HL-60 (cell line): ENCODE results near the gene SFXN5.

Experiments used
- DNase-seq, 2 experiments: peaks; one replicate each; pipeline ENCODE4 v3.0.0-alpha.2; 2010 to 2020; ENCODE audit warnings: low read depth in 1 of 2, low spot score in 1 of 2
- H3K27ac ChIP-seq: fragments of 250-450 bp; sonication (Bioruptor Pico); replicated peaks from 2 replicates; pipeline ENCODE4 v1.5.1; 2020; ENCODE audit warnings: mild to moderate bottlenecking, moderate library complexity
- H3K27me3 ChIP-seq: fragments of 250-450 bp; sonication (Bioruptor Pico); 2 replicates; pipeline ENCODE4 v1.5.1; 2021; ENCODE audit warnings: mild to moderate bottlenecking, moderate library complexity; ENCODE audit not compliant: insufficient read depth, poor library complexity, severe bottlenecking
- H3K4me3 ChIP-seq: replicated peaks from 2 replicates; pipeline ENCODE4 v1.5.1; 2011; ENCODE audit warnings: mild to moderate bottlenecking, control low read depth, low read length; ENCODE audit not compliant: insufficient read depth
- GABPA ChIP-seq: IDR thresholded peaks from 2 replicates; pipeline ENCODE4 v1.6.1; 2012; ENCODE audit warnings: low read depth
- POLR2AphosphoS5 ChIP-seq: IDR thresholded peaks from 2 replicates; pipeline ENCODE4 v1.6.1; 2012; ENCODE audit warnings: low read depth
- SPI1 ChIP-seq: IDR thresholded peaks from 2 replicates; pipeline ENCODE4 v1.6.1; 2012; ENCODE audit warnings: low read depth, mild to moderate bottlenecking, borderline replicate concordance
- TF ChIP-seq, protein P1 (sequence below): IDR thresholded peaks from 2 replicates; pipeline ENCODE4 v1.6.1; 2012; ENCODE audit warnings: low read depth; ENCODE audit not compliant: insufficient replicate concordance
- TF ChIP-seq, protein P2 (sequence below): IDR thresholded peaks from one replicate; pipeline ENCODE4 v1.5.1; 2011; ENCODE audit warnings: low read length, control low read depth, inconsistent platforms; ENCODE audit not compliant: insufficient read depth

SFXN5 gene

DNA sequence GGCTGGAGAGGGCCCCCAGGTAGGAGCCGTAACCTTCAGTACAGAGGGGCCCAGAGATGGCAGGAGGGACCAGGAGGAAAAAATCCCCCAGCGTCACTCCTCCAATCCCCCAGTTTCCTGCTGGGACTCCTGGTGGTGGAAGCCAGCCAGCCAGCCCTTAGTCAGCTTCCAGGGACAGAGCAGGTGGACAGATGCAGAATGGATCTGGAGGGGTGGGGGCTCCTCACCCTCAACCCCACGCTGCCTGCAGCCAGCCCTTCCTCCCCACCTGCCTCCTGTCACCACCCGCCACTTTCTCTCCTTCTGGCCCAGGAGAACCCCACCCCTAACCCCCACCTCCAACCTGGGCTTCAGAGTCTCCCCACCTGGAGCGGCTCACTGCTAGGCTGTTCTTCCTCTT lies 133.1 kb downstream of the SFXN5 start:
- Histone ChIP-seq H3K27ac (no peak overlapping the region), H3K27me3 (no peaks in the 10 kb centered on the region), H3K4me3 (no peak overlapping the region)
- TF ChIP-seq POLR2AphosphoS5 (no peak), SPI1 (no peak), GABPA (no peak)
- TF ChIP-seq, protein P1, sequence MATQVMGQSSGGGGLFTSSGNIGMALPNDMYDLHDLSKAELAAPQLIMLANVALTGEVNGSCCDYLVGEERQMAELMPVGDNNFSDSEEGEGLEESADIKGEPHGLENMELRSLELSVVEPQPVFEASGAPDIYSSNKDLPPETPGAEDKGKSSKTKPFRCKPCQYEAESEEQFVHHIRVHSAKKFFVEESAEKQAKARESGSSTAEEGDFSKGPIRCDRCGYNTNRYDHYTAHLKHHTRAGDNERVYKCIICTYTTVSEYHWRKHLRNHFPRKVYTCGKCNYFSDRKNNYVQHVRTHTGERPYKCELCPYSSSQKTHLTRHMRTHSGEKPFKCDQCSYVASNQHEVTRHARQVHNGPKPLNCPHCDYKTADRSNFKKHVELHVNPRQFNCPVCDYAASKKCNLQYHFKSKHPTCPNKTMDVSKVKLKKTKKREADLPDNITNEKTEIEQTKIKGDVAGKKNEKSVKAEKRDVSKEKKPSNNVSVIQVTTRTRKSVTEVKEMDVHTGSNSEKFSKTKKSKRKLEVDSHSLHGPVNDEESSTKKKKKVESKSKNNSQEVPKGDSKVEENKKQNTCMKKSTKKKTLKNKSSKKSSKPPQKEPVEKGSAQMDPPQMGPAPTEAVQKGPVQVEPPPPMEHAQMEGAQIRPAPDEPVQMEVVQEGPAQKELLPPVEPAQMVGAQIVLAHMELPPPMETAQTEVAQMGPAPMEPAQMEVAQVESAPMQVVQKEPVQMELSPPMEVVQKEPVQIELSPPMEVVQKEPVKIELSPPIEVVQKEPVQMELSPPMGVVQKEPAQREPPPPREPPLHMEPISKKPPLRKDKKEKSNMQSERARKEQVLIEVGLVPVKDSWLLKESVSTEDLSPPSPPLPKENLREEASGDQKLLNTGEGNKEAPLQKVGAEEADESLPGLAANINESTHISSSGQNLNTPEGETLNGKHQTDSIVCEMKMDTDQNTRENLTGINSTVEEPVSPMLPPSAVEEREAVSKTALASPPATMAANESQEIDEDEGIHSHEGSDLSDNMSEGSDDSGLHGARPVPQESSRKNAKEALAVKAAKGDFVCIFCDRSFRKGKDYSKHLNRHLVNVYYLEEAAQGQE = no peak
- TF ChIP-seq, protein P2, sequence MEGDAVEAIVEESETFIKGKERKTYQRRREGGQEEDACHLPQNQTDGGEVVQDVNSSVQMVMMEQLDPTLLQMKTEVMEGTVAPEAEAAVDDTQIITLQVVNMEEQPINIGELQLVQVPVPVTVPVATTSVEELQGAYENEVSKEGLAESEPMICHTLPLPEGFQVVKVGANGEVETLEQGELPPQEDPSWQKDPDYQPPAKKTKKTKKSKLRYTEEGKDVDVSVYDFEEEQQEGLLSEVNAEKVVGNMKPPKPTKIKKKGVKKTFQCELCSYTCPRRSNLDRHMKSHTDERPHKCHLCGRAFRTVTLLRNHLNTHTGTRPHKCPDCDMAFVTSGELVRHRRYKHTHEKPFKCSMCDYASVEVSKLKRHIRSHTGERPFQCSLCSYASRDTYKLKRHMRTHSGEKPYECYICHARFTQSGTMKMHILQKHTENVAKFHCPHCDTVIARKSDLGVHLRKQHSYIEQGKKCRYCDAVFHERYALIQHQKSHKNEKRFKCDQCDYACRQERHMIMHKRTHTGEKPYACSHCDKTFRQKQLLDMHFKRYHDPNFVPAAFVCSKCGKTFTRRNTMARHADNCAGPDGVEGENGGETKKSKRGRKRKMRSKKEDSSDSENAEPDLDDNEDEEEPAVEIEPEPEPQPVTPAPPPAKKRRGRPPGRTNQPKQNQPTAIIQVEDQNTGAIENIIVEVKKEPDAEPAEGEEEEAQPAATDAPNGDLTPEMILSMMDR = no peak
- no peak for DNase-seq

DNA sequence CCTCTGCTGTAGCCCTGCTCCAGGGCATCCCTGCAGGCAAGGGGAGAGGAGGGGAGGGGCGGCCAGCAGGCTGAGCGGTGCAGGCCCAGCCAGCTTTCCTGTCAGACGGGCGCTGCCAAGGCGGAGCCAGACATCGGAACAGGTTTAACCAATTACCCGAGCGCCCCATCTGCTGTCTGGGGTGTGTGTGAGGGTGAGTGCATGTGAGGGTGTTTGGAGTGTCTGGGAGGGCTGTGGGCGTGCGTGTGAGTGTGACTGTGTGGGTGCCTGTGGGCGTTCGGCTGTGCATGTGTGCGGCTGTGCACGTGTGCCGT lies 134.2 kb downstream of the SFXN5 start:
- Histone ChIP-seq H3K27ac (no peak overlapping the region), H3K27me3 (no peaks in the 10 kb centered on the region), H3K4me3 (no peak overlapping the region)
- TF ChIP-seq, protein P2 = no peak
- TF ChIP-seq, protein P1 = no peak
- TF ChIP-seq POLR2AphosphoS5 (no peak), GABPA (no peak), SPI1 (no peak)
- DNase-seq = no peak

DNA sequence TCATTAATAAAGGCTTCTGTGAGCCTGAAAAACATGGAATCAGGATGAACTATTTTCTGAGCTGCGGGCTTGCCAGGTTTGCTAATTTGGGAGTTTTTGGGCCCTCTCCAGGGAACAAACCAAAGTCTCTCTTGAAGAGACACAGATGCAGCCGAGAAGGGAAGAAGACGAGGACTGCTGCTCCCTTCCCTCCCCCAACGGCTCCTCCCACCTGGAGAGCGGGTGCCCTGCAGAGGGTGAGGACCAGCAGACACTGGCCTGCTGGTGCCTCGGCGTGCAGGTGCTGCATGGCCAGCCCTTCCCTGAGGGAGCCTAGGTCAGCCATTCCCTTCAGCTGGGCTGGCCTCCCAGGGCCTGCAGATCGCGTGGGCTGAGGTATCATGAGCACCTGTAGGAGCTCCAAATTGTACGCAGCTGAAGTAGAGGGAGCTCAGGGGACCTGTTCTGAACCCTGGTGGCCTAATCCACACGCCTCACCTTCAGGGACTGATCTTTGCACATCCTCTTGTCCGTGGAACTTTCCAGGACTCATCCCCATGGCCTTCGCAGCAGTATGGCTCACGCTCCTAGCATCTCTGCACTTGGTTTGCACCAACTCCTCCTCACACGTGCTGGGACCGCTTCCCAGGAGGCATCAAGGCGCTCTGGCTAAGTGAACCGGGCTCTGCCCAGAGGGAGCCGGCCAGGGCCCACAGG lies 134.7 kb downstream of the SFXN5 start:
- no peaks in the 10 kb centered on the region for H3K27me3 ChIP-seq
- TF ChIP-seq GABPA = no peak
- TF ChIP-seq, protein P1 = no peak
- no peak overlapping the region for H3K27ac ChIP-seq
- DNase-seq = no peak
- no peak overlapping the region for H3K4me3 ChIP-seq
